GM21423 (cell line): Measurements from ENCODE around the gene CPT1C.

Source experiments
- ATAC-seq: cut with Tn5 transposase; IDR thresholded peaks from one replicate; pipeline ENCODE4 v1.9.1; 2021; ENCODE audit warnings: mild to moderate bottlenecking, moderate library complexity; ENCODE audit not compliant: unreplicated experiment

Gene CPT1C

GRCh38 chr19:49690656-49691242 lies at the start of gene CPT1C:
TSS of gene CPT1C (plus strand) at chr19:49691116. CDS start at chr19:49692253, 1,137 bp downstream.
- no peak for ATAC-seq

GRCh38 chr19:49641688-49642491 lies 49.0 kb upstream of the CPT1C start, which contains the start of gene SCAF1:
TSS of gene SCAF1 (plus strand) at chr19:49642209. CDS start at chr19:49645027, 2,818 bp downstream.
- peak; percentile 60 for ATAC-seq

GRCh38 chr19:49642492-49643035 lies 48.4 kb upstream of the CPT1C start:
- no peak for ATAC-seq

- ATAC-seq: no peak
Observed at GRCh38 chr19:49643466-49643865, 47.5 kb upstream of the CPT1C start.

GRCh38 chr19:49645592-49645991 lies 45.3 kb upstream of the CPT1C start:
- no peak for ATAC-seq

- no peak for ATAC-seq
Observed at GRCh38 chr19:49645995-49646394, 44.9 kb upstream of the CPT1C start.

- ATAC-seq: no peak
Observed at GRCh38 chr19:49646586-49646985, 44.3 kb upstream of the CPT1C start.

- no peak for ATAC-seq
Observed at GRCh38 chr19:49651029-49651819, 39.7 kb upstream of the CPT1C start.

GRCh38 chr19:49651820-49652550 lies 38.9 kb upstream of the CPT1C start:
- ATAC-seq: no peak

- ATAC-seq: no peak
Observed at GRCh38 chr19:49652551-49653465, 38.1 kb upstream of the CPT1C start.

GRCh38 chr19:49653466-49653806 lies 37.5 kb upstream of the CPT1C start:
- no peak for ATAC-seq

- no peak for ATAC-seq
Observed at GRCh38 chr19:49654581-49654980, 36.3 kb upstream of the CPT1C start.

GRCh38 chr19:49655570-49656455 lies 35.1 kb upstream of the CPT1C start:
- no peak for ATAC-seq

GRCh38 chr19:49656456-49657109 lies 34.3 kb upstream of the CPT1C start:
- no peak for ATAC-seq

GRCh38 chr19:49657493-49658138 lies 33.3 kb upstream of the CPT1C start:
- no peak for ATAC-seq

- no peak for ATAC-seq
Observed at GRCh38 chr19:49658139-49658517, 32.8 kb upstream of the CPT1C start.

GRCh38 chr19:49658566-49659442 lies 32.1 kb upstream of the CPT1C start:
- no peak for ATAC-seq
